Mucosa of stomach (tissue), 1 donor: ENCODE results near the gene GCC1.
"Not testable (repeated sequence)": the region's sequence is repeated elsewhere in the genome, so short reads cannot be mapped to it uniquely, and the experiment has no call there.

Experiments used
- H3K27me3 ChIP-seq: one replicate; pipeline ENCODE4 v1.7.0; 2013; ENCODE audit warnings: mild to moderate bottlenecking, low read length; ENCODE audit not compliant: control insufficient read depth, insufficient read depth
- H3K36me3 ChIP-seq: one replicate; pipeline ENCODE4 v1.7.0; 2013; ENCODE audit warnings: low read length; ENCODE audit not compliant: control insufficient read depth, insufficient read depth
- H3K4me1 ChIP-seq: one replicate; pipeline ENCODE4 v1.7.0; 2013; ENCODE audit warnings: mild to moderate bottlenecking, low read length; ENCODE audit not compliant: control insufficient read depth, insufficient read depth
- H3K4me3 ChIP-seq: one replicate; pipeline ENCODE4 v1.7.0; 2013; ENCODE audit warnings: low read length
- H3K9ac ChIP-seq: one replicate; pipeline ENCODE4 v1.7.0; 2013; ENCODE audit warnings: mild to moderate bottlenecking, low read length, moderate library complexity
- H3K9me3 ChIP-seq: one replicate; pipeline ENCODE4 v1.7.0; 2013; ENCODE audit warnings: mild to moderate bottlenecking, low read length, moderate library complexity; ENCODE audit not compliant: control insufficient read depth
- donor health status: Pancreatic carcinoma.

GCC1 gene

GRCh38 chr7:127556404-127556803, 29.0 kb downstream of the GCC1 start:
- Histone ChIP-seq H3K9me3 (no peaks in the 10 kb centered on the region), H3K36me3 (no peaks in the 10 kb centered on the region), H3K4me1 (no peaks in the 10 kb centered on the region), H3K9ac (no peak overlapping the region), H3K4me3 (no peak overlapping the region), H3K27me3 (no peaks in the 10 kb centered on the region)

- Histone ChIP-seq H3K36me3 (no peaks in the 10 kb centered on the region), H3K4me1 (no peaks in the 10 kb centered on the region), H3K9me3 (no peaks in the 10 kb centered on the region), H3K9ac (no peak overlapping the region), H3K27me3 (no peaks in the 10 kb centered on the region), H3K4me3 (no peak overlapping the region)
Observed at GRCh38 chr7:127551941-127552340, 33.5 kb downstream of the GCC1 start.

- H3K9me3 ChIP-seq, result no peaks in the 10 kb centered on the region
- no peaks in the 10 kb centered on the region for H3K36me3 ChIP-seq
- H3K27me3 ChIP-seq, result no peaks in the 10 kb centered on the region
- H3K9ac ChIP-seq, result no peak overlapping the region
- H3K4me3 ChIP-seq, result no peak overlapping the region
- H3K4me1 ChIP-seq, result no peaks in the 10 kb centered on the region
Observed at GRCh38 chr7:127550247-127550646, 35.1 kb downstream of the GCC1 start.

- H3K9ac ChIP-seq, result no peak overlapping the region
- no peaks in the 10 kb centered on the region for H3K27me3 ChIP-seq
- H3K9me3 ChIP-seq, result no peaks in the 10 kb centered on the region
- H3K36me3 ChIP-seq, result no peaks in the 10 kb centered on the region
- no peaks in the 10 kb centered on the region for H3K4me1 ChIP-seq
- H3K4me3 ChIP-seq, result no peak overlapping the region
Observed at GRCh38 chr7:127546313-127546712, 39.1 kb downstream of the GCC1 start.

GRCh38 chr7:127541548-127541947, 43.8 kb downstream of the GCC1 start:
- Histone ChIP-seq H3K4me3 (no peak overlapping the region), H3K9me3 (no peaks in the 10 kb centered on the region)

GRCh38 chr7:127540461-127540860, 44.9 kb downstream of the GCC1 start:
- H3K4me1 ChIP-seq, H3K36me3 ChIP-seq, H3K9me3 ChIP-seq, H3K27me3 ChIP-seq, H3K9ac ChIP-seq, H3K4me3 ChIP-seq: not testable (repeated sequence)

More at GRCh38 chr7:127541548-127541947, 43.8 kb downstream of the GCC1 start:
- Histone ChIP-seq H3K4me1 (no peaks in the 10 kb centered on the region), H3K36me3 (no peaks in the 10 kb centered on the region), H3K9ac (no peak overlapping the region), H3K27me3 (peaks cover 6% of the 10 kb centered on the region)

GRCh38 chr7:127539116-127539515, 46.3 kb downstream of the GCC1 start:
- H3K27me3 ChIP-seq, result peaks cover 8% of the 10 kb centered on the region
- H3K36me3 ChIP-seq, result no peaks in the 10 kb centered on the region
- no peak overlapping the region for H3K9ac ChIP-seq

GRCh38 chr7:127536741-127537140, 48.7 kb downstream of the GCC1 start:
- peaks cover 8% of the 10 kb centered on the region for H3K27me3 ChIP-seq
- no peak overlapping the region for H3K9ac ChIP-seq
- no peaks in the 10 kb centered on the region for H3K4me1 ChIP-seq
- H3K9me3 ChIP-seq, result no peaks in the 10 kb centered on the region
- H3K36me3 ChIP-seq, result no peaks in the 10 kb centered on the region
- no peak overlapping the region for H3K4me3 ChIP-seq

More at GRCh38 chr7:127539116-127539515, 46.3 kb downstream of the GCC1 start:
- Histone ChIP-seq H3K4me1 (no peaks in the 10 kb centered on the region), H3K9me3 (no peaks in the 10 kb centered on the region), H3K4me3 (no peak overlapping the region)

- Histone ChIP-seq H3K9me3 (no peaks in the 10 kb centered on the region), H3K27me3 (peaks cover 8% of the 10 kb centered on the region), H3K36me3 (no peaks in the 10 kb centered on the region), H3K9ac (no peak overlapping the region), H3K4me3 (no peak overlapping the region), H3K4me1 (no peaks in the 10 kb centered on the region)
Observed at GRCh38 chr7:127536394-127536691, 49.1 kb downstream of the GCC1 start.

GRCh38 chr7:127535546-127536393, 49.6 kb downstream of the GCC1 start:
- no peak overlapping the region for H3K4me3 ChIP-seq
- H3K36me3 ChIP-seq, result no peaks in the 10 kb centered on the region
- no peaks in the 10 kb centered on the region for H3K9me3 ChIP-seq
- H3K27me3 ChIP-seq, result peaks cover 8% of the 10 kb centered on the region
- H3K4me1 ChIP-seq, result no peaks in the 10 kb centered on the region
- no peak overlapping the region for H3K9ac ChIP-seq

GRCh38 chr7:127534636-127535035, 50.8 kb downstream of the GCC1 start:
- Histone ChIP-seq H3K9ac (no peak overlapping the region), H3K4me1 (no peaks in the 10 kb centered on the region), H3K27me3 (peaks cover 8% of the 10 kb centered on the region), H3K36me3 (no peaks in the 10 kb centered on the region), H3K9me3 (no peaks in the 10 kb centered on the region), H3K4me3 (no peak overlapping the region)

GRCh38 chr7:127532736-127533135, 52.7 kb downstream of the GCC1 start:
- Histone ChIP-seq H3K36me3 (no peaks in the 10 kb centered on the region), H3K4me1 (no peaks in the 10 kb centered on the region), H3K27me3 (peaks cover 8% of the 10 kb centered on the region), H3K4me3 (no peak overlapping the region), H3K9ac (no peak overlapping the region), H3K9me3 (no peaks in the 10 kb centered on the region)

- Histone ChIP-seq H3K27me3 (peaks cover 6% of the 10 kb centered on the region), H3K4me3 (no peak overlapping the region), H3K36me3 (no peaks in the 10 kb centered on the region), H3K9ac (no peak overlapping the region), H3K9me3 (no peaks in the 10 kb centered on the region), H3K4me1 (no peaks in the 10 kb centered on the region)
Observed at GRCh38 chr7:127532151-127532550, 53.2 kb downstream of the GCC1 start.
